Fibroblast of lung (primary cell): ENCODE data around the gene OTOS. TPM values are rescaled to one million over a fixed set of nuclear protein-coding genes. Genes with fewer than 3 reads are reported as not detected.
A peak's percentile ranks its signal among the peaks of the same experiment; 100 is the strongest.

ENCODE experiments used
- DNase-seq, 2 donors: peaks; one replicate each; pipeline versions ENCODE4 v3.0.0 to v3.0.0-alpha.2; 2010; ENCODE audit warnings: low read depth in 2 of 2
- H2AFZ ChIP-seq: 2 replicates; pipeline ENCODE4 v1.5.1; 2012; ENCODE audit warnings: low read length, control low read depth, inconsistent platforms
- H3K27ac ChIP-seq: 2 replicates; pipeline ENCODE4 v1.5.1; 2011; ENCODE audit warnings: low read length, control low read depth; ENCODE audit not compliant: insufficient read depth
- H3K27me3 ChIP-seq: 2 replicates; pipeline ENCODE4 v1.5.1; 2011; ENCODE audit warnings: mild to moderate bottlenecking, low read length; ENCODE audit not compliant: control insufficient read depth, insufficient read depth
- H3K36me3 ChIP-seq: 2 replicates; pipeline ENCODE4 v1.5.1; 2011; ENCODE audit warnings: low read length; ENCODE audit not compliant: control insufficient read depth, insufficient read depth
- H3K4me1 ChIP-seq: 2 replicates; pipeline ENCODE4 v1.5.1; 2011; ENCODE audit warnings: low read length; ENCODE audit not compliant: control insufficient read depth, insufficient read depth; ENCODE audit errors: extremely low read depth
- H3K4me2 ChIP-seq: 2 replicates; pipeline ENCODE4 v1.5.1; 2011; ENCODE audit warnings: low read length, control low read depth; ENCODE audit not compliant: insufficient read depth; ENCODE audit errors: extremely low read depth
- H3K4me3 ChIP-seq, 4 experiments: fragments of 200-600 bp in 1 of 4; sonication (generic) in 1 of 4; replicated peaks in 1 of 4; 2 replicates each; pipeline ENCODE4 v1.5.1; 2011 to 2016; ENCODE audit warnings: low read length in 4 of 4, low read depth in 3 of 4, mild to moderate bottlenecking in 3 of 4, control low read depth in 2 of 4, inconsistent platforms in 1 of 4, mixed read lengths in 1 of 4; ENCODE audit not compliant: insufficient read depth in 1 of 4; ENCODE audit errors: control extremely low read depth in 1 of 4
- H3K79me2 ChIP-seq: 2 replicates; pipeline ENCODE4 v1.5.1; 2012; ENCODE audit warnings: mild to moderate bottlenecking, low read length, inconsistent platforms; ENCODE audit not compliant: control insufficient read depth, insufficient read depth
- H3K9ac ChIP-seq: 2 replicates; pipeline ENCODE4 v1.5.1; 2011; ENCODE audit warnings: mild to moderate bottlenecking, low read length, control low read depth; ENCODE audit not compliant: insufficient read depth
- H3K9me3 ChIP-seq: 2 replicates; pipeline ENCODE4 v1.5.1; 2012; ENCODE audit warnings: low read depth, low read length; ENCODE audit not compliant: control insufficient read depth, insufficient read depth
- H4K20me1 ChIP-seq: 2 replicates; pipeline ENCODE4 v1.5.1; 2011; ENCODE audit warnings: low read length; ENCODE audit not compliant: control insufficient read depth, insufficient read depth; ENCODE audit errors: extremely low read depth
- CTCF ChIP-seq, 2 donors: IDR thresholded peaks in 1 of 2; conservative IDR thresholded peaks in 1 of 2; 1 replicate in 1 of 2; 2 replicates in 1 of 2; pipeline ENCODE4 v1.5.1; 2011 to 2012; ENCODE audit warnings: low read length in 2 of 2, control low read depth in 1 of 2, inconsistent platforms in 1 of 2, low read depth in 1 of 2, mild to moderate bottlenecking in 1 of 2
- EZH2 ChIP-seq: IDR thresholded peaks from 2 replicates; pipeline ENCODE4 v1.5.1; 2012; ENCODE audit warnings: low read length, control low read depth, mild to moderate bottlenecking; ENCODE audit errors: missing control alignments
- polyA plus RNA-seq, 2 donors: library from polyadenylated mRNA; depleted of rRNA in 1 of 2; stranded (reverse) in 1 of 2; unstranded in 1 of 2; fragments of >200 nt; gene quantifications; 2 replicates each; pipeline ENCODE4 v1.2.1, GENCODE V29; 2011 to 2012; ENCODE audit warnings: missing spikeins in 1 of 2
- total RNA-seq: library from RNA; depleted of rRNA; stranded (reverse); fragments of >200 nt; gene quantifications from 2 replicates; pipeline ENCODE4 v1.2.1, GENCODE V29; 2014

OTOS gene
- total and polyA plus RNA-seq, 2 donors (not counting 1 experiment from before 2014, with no cell fraction given): not detected

- Histone ChIP-seq H3K4me1 (no peaks in the 10 kb centered on the region), H3K27ac (no peak overlapping the region), H3K79me2 (no peaks in the 10 kb centered on the region), H3K27me3 (peaks cover 7% of the 10 kb centered on the region), H3K9me3 (no peaks in the 10 kb centered on the region), H3K9ac (no peak overlapping the region), H3K4me2 (no peak overlapping the region), H3K36me3 (no peaks in the 10 kb centered on the region), H3K4me3 (no peak overlapping the region), H4K20me1 (no peaks in the 10 kb centered on the region), H2AFZ (no peak overlapping the region)
- peak; percentile 6 for DNase-seq
- TF ChIP-seq CTCF (conservative IDR thresholded peaks at IDR 0.05 in 1 of 2, IDR thresholded peaks at IDR 0.05 in 1 of 2; ENCODE audit: low read depth in 1 of 2, low read length in 2 of 2) (no peak), EZH2 (no peak)
Observed at GRCh38 chr2:240170354-240170735, 29.9 kb upstream of the OTOS start.

- TF ChIP-seq EZH2 (no peak), CTCF (conservative IDR thresholded peaks at IDR 0.05 in 1 of 2, IDR thresholded peaks at IDR 0.05 in 1 of 2; ENCODE audit: low read depth in 1 of 2, low read length in 2 of 2) (no peak)
- Histone ChIP-seq H3K4me3 (no peak overlapping the region), H3K27ac (no peak overlapping the region), H3K36me3 (no peaks in the 10 kb centered on the region), H3K79me2 (no peaks in the 10 kb centered on the region), H3K4me2 (no peak overlapping the region), H3K4me1 (no peaks in the 10 kb centered on the region), H3K9ac (no peak overlapping the region), H3K9me3 (no peaks in the 10 kb centered on the region), H4K20me1 (no peaks in the 10 kb centered on the region), H3K27me3 (peaks cover 7% of the 10 kb centered on the region), H2AFZ (no peak overlapping the region)
- no peak for DNase-seq
Observed at GRCh38 chr2:240169486-240170353, 29.3 kb upstream of the OTOS start.

GRCh38 chr2:240168546-240169361 is 28.3 kb upstream of the OTOS start:
- no peaks in the 10 kb centered on the region for H3K79me2 ChIP-seq
- H3K27ac ChIP-seq: no peak overlapping the region
- no peak overlapping the region for H3K4me3 ChIP-seq
- no peak overlapping the region for H2AFZ ChIP-seq
- peaks cover 7% of the 10 kb centered on the region for H3K27me3 ChIP-seq
- H3K36me3 ChIP-seq: no peaks in the 10 kb centered on the region
- H3K9ac ChIP-seq: no peak overlapping the region
- no peak for DNase-seq
- H3K4me1 ChIP-seq: no peaks in the 10 kb centered on the region
- H3K4me2 ChIP-seq: no peak overlapping the region
- no peaks in the 10 kb centered on the region for H3K9me3 ChIP-seq
- H4K20me1 ChIP-seq: no peaks in the 10 kb centered on the region
- no peak for TF ChIP-seq CTCF (conservative IDR thresholded peaks at IDR 0.05 in 1 of 2, IDR thresholded peaks at IDR 0.05 in 1 of 2; ENCODE audit: low read depth in 1 of 2, low read length in 2 of 2)
- TF ChIP-seq EZH2: no peak
